PC-9 (cell line): ENCODE measurements around the gene KCNMB3.

ENCODE experiments used
- EZH2 ChIP-seq: fragments of 200-600 bp; sonication (generic); IDR thresholded peaks from 2 replicates; pipeline ENCODE4 v1.8.0; 2017; ENCODE audit warnings: antibody characterized with exemption, low read depth
- TF ChIP-seq, protein P1 (sequence below): fragments of 200-600 bp; sonication (generic); conservative IDR thresholded peaks from 2 replicates; pipeline ENCODE4 v1.6.1; 2017; ENCODE audit warnings: mixed run types, antibody characterized with exemption, mild to moderate bottlenecking, moderate library complexity

DNA sequence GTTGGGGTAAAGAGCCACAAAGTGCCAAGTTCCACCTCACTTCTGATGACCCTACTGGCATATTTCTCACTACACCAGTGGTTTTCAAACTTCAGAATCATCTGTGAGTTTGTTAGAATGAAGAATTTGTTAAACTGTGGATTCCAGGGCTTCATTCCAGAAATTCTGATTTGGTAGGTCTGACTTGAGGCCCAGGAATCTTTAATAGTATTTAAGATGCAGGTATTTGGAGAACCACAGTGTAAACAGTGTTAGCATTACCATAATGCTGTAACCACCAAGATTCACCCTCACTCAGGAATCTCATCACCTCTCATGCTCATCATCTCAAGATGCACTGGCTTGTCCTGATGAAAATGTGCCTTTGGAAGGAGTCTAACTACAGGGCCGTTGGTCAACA lies 6.0 kb downstream of the KCNMB3 start:
- TF ChIP-seq, protein P1, sequence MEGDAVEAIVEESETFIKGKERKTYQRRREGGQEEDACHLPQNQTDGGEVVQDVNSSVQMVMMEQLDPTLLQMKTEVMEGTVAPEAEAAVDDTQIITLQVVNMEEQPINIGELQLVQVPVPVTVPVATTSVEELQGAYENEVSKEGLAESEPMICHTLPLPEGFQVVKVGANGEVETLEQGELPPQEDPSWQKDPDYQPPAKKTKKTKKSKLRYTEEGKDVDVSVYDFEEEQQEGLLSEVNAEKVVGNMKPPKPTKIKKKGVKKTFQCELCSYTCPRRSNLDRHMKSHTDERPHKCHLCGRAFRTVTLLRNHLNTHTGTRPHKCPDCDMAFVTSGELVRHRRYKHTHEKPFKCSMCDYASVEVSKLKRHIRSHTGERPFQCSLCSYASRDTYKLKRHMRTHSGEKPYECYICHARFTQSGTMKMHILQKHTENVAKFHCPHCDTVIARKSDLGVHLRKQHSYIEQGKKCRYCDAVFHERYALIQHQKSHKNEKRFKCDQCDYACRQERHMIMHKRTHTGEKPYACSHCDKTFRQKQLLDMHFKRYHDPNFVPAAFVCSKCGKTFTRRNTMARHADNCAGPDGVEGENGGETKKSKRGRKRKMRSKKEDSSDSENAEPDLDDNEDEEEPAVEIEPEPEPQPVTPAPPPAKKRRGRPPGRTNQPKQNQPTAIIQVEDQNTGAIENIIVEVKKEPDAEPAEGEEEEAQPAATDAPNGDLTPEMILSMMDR = no peak
- no peak for TF ChIP-seq EZH2
